ENCODE results near the gene ZNF396.

ZNF396 gene

DNA sequence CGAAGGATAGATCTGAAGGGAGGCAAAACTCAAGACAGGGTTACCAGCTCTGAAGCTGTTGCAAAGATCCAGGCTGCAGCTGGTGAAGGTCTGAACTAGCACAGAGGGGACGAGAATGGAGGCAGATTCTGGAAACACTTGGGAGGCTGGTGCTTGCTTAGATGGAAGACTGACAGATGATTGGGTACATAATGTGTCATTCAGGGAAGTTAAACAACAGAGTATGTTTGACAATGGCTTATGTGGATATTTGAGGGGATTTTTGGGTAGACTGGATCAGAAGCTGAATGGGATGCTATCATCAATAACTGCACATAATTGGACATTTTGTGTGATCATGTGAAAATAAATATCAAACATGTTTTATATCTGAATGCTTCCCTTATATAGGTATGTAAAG is 2.3 kb upstream of the ZNF396 start:
- no peak for DNase-seq

DNA sequence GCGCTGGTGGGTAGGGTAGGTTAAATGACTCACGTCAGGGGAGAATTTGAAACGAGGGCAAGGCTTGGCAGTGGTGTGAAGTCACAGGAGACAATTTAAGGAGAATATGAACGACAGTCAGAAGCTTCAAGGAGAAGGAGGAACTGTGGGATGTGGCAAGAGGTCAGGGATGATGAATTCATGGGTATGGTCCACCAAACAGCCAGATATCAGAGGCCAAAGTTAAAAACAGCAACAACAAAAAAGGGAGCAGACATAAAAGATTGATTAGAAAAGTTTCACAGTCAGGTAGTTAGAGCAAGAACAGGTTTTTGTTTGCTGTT is 1.4 kb upstream of the ZNF396 start:
- DNase-seq = no peak

DNA sequence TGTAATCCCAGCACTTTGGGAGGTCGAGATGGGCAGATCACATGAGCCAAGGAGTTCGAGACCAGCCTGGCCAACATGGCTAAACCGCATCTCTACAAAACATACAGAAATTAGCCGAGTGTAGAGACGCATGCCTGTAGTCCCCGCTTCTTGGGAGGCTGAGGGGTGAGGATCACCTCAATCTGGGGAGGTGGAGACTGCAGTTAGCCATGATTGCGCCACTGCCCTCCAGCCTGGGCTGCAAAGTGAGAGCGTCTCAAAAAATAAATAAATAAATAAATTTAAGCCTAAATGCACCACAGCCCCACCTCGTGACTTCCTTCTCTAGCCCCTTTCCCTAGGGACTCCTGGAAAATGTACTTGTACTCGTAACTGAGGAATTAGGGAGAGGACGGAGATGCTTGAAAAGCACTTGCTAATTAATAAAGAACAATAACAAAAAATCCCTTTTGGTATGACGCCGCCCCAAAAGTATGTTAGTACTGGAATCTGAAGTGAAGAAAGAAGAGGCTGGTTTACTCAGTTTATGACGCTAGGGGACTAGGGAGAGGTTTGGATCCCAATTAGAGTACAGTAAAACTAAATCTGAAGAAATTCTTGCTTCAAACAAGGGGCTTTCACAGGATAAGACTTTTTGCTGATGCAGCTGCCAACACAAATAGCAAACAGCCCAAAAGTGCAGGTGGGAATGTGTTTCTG is 887 bp upstream of the ZNF396 start:
- no peak for DNase-seq

DNA sequence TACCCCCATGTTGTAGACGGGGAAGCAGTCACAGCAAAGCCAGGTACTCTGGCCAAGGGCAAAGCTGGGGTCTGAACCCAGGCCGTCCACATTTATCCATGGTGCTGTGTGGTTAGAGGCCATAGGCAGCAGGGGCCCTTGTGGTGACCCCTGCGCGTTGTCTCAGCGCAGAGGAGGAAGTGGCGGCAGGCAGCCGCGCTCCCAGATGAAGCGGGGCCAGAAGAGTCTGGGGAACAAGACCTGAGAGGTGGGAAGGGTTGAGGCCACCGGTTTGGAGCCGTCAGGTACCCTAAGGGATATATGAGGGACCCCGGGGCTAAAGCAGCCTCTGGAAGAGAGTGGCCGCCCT is 770 bp downstream of the ZNF396 start:
- DNase-seq = no peak

DNA sequence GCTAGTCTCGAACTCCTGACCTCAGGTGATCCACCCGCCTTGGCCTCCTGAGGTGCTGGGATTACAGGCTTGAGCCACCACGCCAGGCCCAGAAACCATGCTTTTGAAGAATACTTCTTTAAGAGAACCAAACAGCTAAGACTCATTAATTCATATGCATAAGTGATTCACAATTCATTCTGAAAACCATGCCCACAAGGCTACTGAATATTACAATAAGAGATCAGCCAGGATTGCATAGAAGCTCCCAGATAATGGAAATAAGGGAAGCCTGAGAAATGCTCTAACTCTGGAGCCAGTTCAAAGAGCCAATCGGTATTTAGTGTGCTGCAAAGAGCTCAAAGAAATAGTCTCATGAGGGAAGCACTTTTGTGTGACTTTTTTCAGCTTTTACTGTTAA is 2.4 kb downstream of the ZNF396 start:
- no peak for DNase-seq

DNA sequence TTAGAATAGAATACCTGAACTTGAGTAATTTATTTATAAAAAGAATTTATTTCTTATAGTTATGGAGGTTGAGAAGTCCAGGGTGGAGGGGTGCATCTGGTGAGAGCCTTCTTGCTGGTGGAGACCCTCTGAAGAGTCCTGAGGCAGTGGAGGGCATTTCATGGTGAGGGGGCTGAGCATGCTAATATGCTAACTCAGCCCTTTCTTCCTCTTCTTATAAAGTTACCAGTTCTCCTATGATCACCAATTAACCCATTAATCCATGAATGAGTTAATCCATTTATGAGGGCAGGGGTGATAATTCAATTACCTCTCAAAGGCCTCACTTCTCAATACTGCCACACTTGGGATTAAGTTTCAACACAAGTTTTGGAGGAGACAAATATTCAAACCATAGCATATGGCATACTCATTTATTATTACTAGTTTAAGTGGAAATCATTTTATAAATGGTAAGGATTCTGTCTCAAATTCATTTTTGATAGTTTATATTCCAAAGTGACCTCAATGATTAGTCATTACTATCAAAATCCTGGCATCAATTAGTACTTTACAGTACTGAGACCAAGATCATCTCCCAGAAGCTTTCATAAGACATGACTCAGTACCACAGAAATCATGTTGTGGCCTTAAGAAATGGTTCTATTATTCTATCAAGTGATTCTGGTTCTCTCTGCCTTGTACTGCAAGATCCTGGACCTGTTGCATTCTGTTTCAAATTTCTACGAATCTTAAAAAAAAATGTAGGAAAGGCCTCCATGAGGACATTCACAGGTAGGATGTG is 5.5 kb downstream of the ZNF396 start:
- DNase-seq = no peak

DNA sequence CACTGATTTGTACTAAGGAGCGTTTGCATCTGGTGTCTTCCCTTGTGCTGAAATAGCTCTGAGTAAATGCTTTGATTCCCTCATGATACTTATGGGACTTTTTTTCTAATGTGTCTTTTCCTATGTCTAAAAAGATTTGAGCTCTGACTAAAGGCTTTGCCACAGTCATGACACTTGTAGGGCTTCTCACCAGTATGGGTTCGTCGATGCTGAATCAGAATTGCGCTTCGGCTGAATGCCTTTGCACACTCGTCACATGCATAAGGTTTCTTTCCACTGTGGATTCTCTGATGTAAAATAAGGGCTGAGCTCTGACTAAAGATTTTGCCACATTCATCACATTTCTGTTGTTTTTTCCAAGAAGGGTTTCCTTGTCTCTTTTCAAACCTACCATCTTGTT is 8.0 kb downstream of the ZNF396 start:
- no peak for DNase-seq

DNA sequence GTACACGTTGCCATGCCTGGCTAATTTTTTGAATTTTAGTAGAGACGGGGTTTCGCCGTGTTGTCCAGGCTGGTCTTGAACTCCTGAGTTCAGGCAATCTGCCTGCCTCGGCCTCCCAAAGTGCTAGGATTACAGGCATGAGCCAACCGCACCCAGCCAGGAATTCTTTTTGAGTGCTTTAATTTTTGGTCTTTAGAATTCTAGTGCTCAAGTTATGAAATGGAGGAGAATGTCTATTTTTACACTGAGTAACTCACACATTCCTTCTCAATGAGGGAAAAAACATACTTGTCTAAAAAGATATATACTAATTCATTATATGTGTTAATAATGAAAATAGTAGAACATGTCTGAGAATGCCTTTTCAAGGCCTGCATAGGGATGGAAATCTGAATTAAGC is 8.5 kb downstream of the ZNF396 start:
- DNase-seq = no peak

DNA sequence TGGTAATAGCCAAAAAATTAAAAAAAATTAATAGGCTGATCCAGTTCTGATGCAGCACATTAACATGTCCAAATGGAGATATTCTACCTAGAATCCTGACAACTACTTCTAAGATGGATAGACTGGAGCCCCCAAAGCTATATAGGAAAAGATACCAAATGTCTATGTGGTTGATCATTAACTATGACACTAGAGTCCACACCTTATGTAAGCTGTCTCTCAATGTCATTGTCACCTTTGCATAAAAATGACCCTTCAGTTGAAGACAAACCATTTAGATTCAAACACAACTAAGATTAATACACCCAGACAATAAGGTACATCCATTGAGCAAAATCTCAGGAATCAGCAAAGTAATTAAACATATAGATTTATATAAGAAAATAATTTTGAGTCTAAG is 14.6 kb downstream of the ZNF396 start:
- DNase-seq = no peak

DNA sequence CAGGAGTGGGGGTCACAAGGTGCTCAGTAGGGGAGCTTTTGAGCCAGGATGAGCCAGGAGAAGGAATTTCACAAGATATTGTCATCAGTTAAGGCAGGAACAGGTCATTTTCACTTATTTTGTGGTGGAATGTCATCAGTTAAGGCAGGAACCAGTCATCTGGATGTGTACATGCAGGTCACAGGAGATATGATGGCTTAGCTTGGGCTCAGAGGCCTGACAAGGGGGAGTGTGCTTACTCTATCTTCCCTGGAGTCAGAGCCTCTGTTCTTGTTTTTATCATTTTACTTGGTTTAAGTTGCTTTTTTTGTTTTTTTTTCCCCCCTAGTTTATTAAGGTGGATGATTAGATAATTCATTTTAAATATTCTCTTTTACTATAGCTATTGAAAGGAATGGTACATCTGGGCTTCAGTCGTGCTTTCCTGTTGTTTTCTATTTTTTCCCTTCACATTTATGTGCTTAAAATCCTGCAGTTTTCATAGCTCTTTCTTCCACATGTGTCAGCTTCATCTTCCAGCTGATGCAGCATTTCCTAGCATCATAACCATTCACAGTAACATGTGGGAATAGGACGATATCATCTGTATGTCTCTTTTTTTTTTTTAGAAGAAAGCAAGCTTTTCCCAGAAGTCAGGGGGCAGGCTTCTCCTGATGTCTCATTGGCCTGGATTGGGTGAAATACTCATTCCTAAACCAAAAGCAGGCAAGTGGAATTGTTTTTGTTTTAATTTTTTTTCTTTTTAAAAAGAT is 15.4 kb downstream of the ZNF396 start:
- DNase-seq = no peak

DNA sequence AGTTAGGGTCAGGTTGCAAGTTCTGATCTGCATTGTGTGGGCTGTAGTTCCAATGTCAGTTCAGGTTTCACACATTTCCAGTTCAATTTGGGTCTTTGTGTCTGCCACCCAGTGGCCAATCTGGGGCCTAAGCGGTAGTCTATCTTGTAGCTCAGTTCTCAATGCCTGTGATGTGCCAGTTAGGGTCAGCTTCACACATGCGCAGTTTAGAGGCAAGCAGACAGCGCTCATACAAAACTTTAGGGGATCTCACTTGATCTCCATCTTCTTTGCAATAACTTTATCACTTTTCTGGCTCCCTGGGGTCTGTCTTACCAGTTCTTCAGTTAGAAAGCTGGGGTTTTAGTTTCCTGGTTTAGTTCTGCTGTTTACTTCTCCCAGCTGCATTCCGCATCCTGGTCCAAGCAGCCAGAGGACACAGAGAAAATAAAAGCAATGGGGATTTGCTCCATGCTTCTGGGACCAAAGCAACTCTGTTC is 22.0 kb downstream of the ZNF396 start:
- DNase-seq = peak; percentile 81 to 92

DNA sequence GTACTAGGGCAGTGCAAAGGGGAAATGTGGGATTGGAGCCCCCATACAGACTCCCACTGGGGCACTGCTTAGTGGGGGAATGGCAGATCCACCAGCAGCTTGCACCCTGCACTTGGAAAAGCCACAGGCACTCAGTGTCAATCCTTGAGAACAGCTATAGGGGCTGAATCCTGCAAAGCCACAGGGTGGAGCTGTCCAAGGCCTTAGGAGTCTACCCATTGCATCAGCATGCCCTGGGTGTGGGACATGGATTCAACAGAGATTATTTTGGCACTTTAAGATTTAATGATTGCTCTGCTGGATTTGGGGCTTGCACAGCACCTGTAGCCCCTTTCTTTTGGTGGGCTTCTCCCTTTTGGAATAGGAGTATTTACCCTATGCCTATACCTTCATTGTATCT is 24.4 kb downstream of the ZNF396 start:
- no peak for DNase-seq

DNA sequence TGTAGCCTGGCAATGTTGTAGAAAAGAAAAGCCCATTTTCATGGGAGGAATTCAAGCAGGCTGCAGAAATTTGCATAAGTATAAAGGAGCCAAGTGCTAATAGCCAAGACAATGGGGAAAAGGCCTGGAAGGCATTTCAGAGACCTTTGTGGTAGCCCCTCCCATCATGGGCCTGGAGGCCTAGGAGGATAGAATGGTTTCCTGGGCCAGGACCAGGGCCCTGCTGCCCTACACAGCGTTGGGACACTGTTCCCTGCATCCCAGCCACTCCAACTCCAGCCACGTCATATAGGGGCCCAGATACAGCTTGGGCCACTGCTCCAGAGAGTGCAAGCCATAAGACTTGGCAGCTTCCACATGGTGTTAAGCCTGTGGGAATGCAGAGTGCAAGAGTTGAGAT is 24.9 kb downstream of the ZNF396 start:
- no peak for DNase-seq

DNA sequence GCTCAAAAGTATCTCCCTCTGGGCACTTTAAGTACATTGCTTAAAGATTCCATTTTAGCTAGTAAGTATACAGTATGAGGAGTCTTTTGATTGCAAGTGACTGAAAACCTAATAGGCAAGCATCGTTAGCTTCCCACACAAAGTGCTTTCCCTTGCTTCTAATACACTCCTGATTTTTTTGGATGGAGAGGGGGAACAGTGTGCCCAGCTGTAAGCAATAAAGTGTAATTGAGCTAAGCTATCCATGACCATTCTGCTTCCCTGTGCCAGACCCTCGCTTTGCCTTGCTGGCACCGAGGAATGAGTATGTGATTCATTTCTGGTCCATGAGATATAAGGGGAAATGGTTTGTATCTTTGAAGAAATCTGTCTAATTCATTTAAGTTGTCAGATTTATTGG is 29.1 kb downstream of the ZNF396 start:
- DNase-seq = no peak

DNA sequence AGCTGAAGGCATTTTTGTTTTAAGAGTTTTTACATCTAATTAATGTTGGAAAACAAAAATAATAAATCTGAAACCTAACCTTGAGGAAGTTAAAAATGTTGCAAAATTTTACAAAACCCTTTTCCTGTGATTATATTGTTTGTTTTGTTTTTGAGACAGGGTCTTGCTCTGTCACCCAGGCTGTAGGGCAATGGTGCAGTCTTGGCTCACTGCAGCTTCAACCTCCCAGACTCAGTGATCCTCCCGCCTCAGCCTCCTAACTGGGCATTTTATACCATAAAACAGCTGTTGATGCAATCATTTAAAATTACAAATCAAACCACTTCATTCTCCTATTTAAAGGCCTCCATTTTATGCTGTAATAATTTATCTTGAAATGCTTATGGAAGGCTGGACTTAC is 31.2 kb downstream of the ZNF396 start:
- no peak for DNase-seq

DNA sequence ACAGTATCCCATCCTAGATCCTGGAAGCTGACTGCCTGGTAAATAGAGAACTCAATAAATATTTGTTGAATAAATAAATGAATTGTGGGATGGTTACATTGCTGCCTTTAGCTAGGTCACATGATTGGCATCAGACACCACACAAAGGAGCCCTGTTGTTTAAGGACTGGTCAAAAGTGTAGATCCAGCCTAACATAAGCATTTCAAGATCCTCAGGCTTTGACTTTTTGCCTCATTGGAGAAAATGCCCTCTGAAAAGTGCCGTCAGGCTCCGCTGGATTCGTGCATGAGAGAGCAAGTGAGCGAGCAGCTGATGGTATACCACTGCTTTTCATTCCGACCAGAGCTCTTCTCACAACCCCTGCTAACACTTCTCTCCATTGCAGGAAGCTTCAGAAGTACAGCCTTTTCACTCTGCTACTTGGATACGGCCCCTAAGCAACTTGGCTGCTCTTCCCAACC is 31.6 kb downstream of the ZNF396 start:
- DNase-seq = peak; percentile 61 to 88

DNA sequence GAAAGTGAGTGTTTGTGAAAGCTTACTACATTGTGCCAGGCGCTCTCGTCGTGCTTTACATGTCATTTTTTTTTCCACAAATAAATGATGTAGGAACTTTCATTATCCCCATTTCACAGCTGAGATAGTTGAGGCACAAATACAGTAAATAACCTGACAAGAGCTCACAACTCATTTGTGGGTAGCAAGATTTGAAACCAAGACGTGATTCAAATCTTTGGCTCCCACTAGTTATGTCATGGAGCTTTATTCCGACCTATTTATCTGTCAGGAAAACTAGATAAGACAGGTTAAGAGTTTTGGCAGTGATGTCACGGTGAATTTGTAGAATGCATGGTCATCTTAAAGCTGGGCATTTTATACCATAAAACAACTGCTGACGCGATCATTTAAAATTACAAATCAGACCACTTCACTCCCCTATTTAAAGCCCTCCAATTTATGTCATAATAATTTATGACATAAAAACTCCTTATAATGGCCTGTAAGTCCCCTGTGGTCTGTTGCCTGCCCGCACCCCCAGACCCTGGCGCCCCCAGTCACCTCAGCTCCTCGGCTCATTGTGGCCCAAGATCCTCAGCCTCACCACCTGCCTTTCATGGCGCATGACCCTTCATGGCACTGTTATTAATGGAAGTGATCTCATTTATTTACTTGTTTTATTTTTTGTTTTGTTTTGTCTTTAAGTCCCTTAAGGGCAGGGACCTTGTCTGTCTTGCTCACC is 32.2 kb downstream of the ZNF396 start:
- peak in 1 of 2 donors; percentile 83 for DNase-seq

DNA sequence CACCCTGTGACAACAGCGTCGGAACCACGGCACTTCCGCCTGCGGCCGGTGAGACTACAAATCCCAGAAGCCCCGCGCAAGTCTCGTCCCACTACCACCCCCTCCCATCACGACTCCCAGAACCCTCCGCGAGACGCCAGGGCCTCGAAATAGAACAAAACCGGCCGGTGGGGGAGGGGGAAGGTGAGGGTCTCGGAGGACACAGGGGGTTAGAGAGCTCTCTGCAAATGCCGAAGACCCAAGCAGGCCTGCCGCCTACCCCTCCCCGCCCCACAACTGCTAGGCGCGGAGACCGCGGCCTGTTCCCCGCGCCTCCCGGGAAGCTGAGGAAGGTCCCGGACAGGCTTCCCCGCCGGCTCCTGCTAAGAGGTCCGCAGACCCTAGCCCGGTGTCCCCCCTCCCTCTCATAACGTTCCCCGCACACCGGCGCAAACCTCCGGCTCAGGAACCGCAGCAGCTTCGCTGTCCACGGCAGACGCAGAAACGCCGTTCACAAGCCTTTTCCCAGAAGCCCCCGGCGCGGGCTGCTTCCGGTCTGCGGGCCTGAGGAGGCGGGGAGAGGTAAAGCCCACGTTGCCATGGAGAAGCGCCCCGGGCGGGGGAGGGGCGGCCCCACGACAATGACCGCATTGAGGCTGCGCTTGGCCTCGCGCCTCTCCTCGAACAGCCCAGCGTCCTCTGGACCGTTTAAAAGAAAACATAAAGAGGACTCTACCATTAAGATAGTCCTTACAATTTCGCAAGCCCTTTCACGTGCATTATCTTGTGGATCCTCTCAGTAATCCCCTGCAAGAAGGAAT is 33.0 kb downstream of the ZNF396 start, which contains the start of gene ZNF24:
Gene ZNF24, minus strand, starts transcription at position 485 of the 800 bp plus-strand sequence. CDS start 3,770 bp downstream, outside the sequence.
- DNase-seq = peak; percentile 94

DNA sequence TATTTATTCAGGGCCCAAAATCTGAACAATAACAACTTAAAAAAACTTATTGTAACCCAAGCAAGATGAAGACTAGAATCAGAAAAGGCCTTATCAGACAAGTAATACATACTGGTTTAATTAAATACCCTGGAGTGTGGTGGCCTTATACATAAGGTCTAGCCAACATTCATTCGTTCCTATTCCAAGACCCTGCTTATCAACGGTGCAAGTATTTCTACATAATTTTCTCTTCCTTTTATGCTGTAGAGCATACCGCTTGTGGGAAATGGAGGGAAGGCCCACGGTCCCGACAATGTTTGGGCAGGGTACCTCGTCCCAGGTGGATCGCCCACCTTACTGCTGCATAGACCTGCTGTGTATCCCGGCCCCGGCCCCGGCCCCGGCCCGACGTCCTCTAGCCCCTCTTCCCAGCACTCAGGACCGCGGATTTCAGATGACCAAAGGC is 33.6 kb downstream of the ZNF396 start:
- no peak for DNase-seq

DNA sequence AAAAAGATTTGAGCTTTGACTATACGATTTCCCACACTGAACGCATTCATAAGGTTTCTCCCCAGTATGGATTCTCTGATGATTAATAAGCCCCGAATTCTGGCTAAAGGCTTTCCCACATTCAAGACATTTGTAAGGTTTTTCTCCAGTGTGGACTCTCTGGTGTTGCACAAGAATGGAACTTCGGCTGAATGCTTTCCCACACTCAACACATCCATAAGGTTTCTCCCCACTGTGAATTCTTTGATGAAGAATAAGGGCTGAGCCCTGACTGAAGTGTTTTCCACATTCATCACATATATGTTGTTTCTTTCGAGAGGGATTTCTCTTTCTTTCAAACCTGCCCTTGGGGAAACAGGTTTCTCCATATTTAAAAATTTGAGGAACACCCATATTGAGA is 39.9 kb downstream of the ZNF396 start:
- DNase-seq = no peak

DNA sequence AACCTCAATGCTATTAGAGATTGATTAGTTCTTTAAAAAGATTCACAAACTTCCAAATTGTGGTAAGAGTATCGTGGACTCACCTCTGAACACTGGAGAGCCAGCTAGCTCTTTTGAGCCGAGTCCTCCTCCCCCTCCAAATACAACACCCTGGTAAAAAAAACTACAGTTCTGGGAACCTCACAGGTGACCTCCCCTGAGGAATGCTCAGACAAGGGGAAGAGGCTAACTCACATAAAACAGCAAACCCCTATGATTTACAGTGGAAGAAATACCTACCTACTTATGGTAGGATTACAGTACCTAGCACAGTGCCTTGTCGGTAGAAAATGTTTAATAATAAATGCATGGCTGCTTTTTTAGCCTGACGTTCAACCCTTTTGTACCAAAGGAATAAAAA is 41.3 kb downstream of the ZNF396 start:
- DNase-seq = no peak

DNA sequence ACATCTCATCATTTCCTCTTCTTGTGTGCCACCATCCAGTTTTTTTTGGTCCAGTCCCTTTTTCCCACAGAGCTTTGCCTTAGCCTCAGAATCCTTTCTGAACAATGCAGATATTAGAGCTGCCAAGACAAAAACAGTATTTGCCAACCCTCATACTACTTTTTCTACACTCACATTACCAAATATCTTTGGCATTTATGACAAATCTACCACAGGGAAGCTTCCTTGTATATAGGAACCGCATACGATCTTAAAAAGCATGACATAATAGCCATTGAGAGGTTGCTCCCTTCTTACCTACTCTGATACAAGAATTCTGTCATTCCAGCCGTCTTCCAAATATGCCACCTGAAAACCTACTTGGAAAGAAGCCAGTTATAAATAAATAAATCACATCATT is 42.3 kb downstream of the ZNF396 start:
- DNase-seq = no peak

Measured in hippocampal formation (tissue), 2 donors.